Measurements from ENCODE around the gene YAF2. TPM values are rescaled to one million over a fixed set of nuclear protein-coding genes. Genes with fewer than 3 reads are reported as not detected.
"Not testable (repeated sequence)": the region's sequence is repeated elsewhere in the genome, so short reads cannot be mapped to it uniquely, and the experiment has no call there.

The YAF2 gene
- total RNA-seq, 1 donor from 2014 or later = 40.6 TPM

GRCh38 chr12:42213023-42213422, 25.0 kb downstream of the YAF2 start:
- no peak overlapping the region for H3K4me3 Mint-ChIP-seq (ENCODE audit: low read depth)
- no peaks in the 10 kb centered on the region for H3K9me3 Mint-ChIP-seq
- H3K4me1 Mint-ChIP-seq (ENCODE audit: low read depth) = peaks cover 15% of the 10 kb centered on the region
- intact Hi-C loops (cut with micrococcal nuclease) = no loop called here
- no peak for DNase-seq (ENCODE audit: low spot score)
- H3K36me3 Mint-ChIP-seq (ENCODE audit: low read depth) = peaks cover 10% of the 10 kb centered on the region
- H3K27me3 Mint-ChIP-seq (ENCODE audit: low read depth) = no peaks in the 10 kb centered on the region
- no peak overlapping the region for H3K27ac Mint-ChIP-seq

DNA sequence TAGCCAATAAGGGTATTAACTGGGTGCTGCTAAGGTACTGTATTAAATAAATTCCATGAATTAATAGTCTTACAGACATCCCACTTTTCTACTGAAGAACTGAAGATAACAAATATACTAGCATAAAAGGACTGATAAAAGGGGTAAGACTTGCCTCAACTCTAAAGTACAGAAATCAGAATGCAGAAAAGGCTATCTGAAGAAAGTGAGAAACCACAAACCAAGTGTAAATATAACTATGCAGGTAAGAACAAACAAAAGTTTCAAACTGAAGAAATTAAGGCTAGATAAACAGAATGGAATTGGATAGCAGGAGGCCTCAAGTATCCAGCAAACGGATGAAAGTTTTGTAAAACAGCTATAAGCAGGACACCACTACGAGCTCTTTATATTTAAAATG, 29.5 kb downstream of the YAF2 start:
- H3K27ac Mint-ChIP-seq = no peak overlapping the region
- H3K4me3 Mint-ChIP-seq (ENCODE audit: low read depth) = no peak overlapping the region
- peaks cover 8% of the 10 kb centered on the region for H3K4me1 Mint-ChIP-seq (ENCODE audit: low read depth)

DNA sequence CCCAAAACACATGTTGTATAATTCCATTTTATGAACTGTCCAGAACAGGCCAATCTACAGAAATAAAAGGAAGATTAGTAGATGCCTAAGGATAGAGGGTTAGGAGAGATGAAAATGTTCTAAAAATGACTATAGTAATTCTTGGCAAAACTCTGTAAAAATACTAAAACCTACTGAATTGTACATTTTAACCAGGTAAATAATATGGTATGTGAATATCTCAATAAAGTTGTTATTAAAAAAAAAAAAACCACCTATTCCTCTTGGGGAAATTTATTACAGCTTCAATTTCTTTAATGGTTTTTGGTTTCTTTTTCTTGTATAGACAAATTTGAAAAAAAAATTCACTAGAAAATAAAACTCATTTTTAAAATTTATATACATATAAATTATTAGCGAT, 33.2 kb downstream of the YAF2 start:
- intact Hi-C loops (cut with micrococcal nuclease) = no loop called here
- Mint-ChIP-seq H3K9me3 (no peaks in the 10 kb centered on the region), H3K4me1 (ENCODE audit: low read depth) (peaks cover 6% of the 10 kb centered on the region), H3K4me3 (ENCODE audit: low read depth) (no peak overlapping the region), H3K27me3 (ENCODE audit: low read depth) (no peaks in the 10 kb centered on the region), H3K27ac (no peak overlapping the region), H3K36me3 (ENCODE audit: low read depth) (peaks cover 41% of the 10 kb centered on the region)
- DNase-seq (ENCODE audit: low spot score) = no peak

More for the DNA sequence above, 29.5 kb downstream of the YAF2 start:
- H3K27me3 Mint-ChIP-seq (ENCODE audit: low read depth) = no peaks in the 10 kb centered on the region
- DNase-seq (ENCODE audit: low spot score) = no peak
- peaks cover 31% of the 10 kb centered on the region for H3K36me3 Mint-ChIP-seq (ENCODE audit: low read depth)
- no peaks in the 10 kb centered on the region for H3K9me3 Mint-ChIP-seq
- intact Hi-C loops (cut with micrococcal nuclease) = no loop called here

GRCh38 chr12:42204362-42204761, 33.7 kb downstream of the YAF2 start:
- Mint-ChIP-seq H3K4me3 (ENCODE audit: low read depth) (no peak overlapping the region), H3K4me1 (ENCODE audit: low read depth) (peaks cover 6% of the 10 kb centered on the region), H3K27ac (no peak overlapping the region), H3K9me3 (no peaks in the 10 kb centered on the region), H3K27me3 (ENCODE audit: low read depth) (no peaks in the 10 kb centered on the region), H3K36me3 (ENCODE audit: low read depth) (peaks cover 41% of the 10 kb centered on the region)
- no peak for DNase-seq (ENCODE audit: low spot score)
- intact Hi-C loops (cut with micrococcal nuclease) = no loop called here

DNA sequence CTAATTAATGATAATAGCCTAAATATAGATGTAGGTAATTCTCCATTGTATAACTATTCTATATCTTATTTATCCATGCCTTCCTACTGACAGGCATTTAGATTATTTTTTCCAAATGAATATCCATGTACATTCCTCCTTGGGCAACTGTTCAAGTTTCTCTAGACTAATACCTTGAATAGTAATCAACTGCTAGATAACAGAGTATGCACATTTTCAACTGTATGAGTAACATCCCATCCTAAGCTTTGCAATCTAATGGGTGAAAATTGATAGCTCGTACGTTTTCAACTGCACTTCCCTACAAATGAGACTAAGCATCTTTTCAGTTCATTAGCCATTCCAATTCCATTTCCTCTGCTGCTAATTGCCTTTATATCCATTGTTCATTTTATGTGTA, 37.0 kb downstream of the YAF2 start:
- H3K9me3 Mint-ChIP-seq = no peaks in the 10 kb centered on the region
- intact Hi-C loops (cut with micrococcal nuclease) = no loop called here

DNA sequence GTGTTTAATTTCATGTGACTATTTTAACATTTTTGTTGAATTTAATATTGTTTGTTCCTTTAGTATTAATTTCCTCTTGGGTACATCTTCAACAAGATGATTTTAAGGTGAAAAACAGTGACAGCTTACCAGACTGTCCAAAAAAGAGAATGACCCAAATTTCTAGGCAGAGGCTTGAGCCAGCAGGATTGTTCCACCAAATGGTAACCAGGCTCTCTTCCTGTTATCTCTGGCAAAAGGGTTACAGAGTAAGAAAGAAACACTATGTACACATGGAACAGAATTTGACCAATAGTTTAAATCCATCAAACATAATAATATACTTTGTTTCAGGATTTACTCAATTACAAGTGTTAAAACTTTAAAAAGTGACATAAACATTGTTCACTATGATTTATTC, 39.0 kb downstream of the YAF2 start:
- intact Hi-C loops (cut with micrococcal nuclease) = no loop called here
- no peaks in the 10 kb centered on the region for H3K4me1 Mint-ChIP-seq (ENCODE audit: low read depth)

More for the DNA sequence above, 37.0 kb downstream of the YAF2 start:
- no peak overlapping the region for H3K4me3 Mint-ChIP-seq (ENCODE audit: low read depth)
- no peaks in the 10 kb centered on the region for H3K4me1 Mint-ChIP-seq (ENCODE audit: low read depth)
- H3K27ac Mint-ChIP-seq = no peak overlapping the region
- H3K27me3 Mint-ChIP-seq (ENCODE audit: low read depth) = no peaks in the 10 kb centered on the region
- no peak for DNase-seq (ENCODE audit: low spot score)
- peaks cover 44% of the 10 kb centered on the region for H3K36me3 Mint-ChIP-seq (ENCODE audit: low read depth)

GRCh38 chr12:42196723-42197603, 41.1 kb downstream of the YAF2 start:
- Mint-ChIP-seq H3K27me3 (ENCODE audit: low read depth) (no peaks in the 10 kb centered on the region), H3K36me3 (ENCODE audit: low read depth) (peaks cover 31% of the 10 kb centered on the region), H3K9me3 (no peaks in the 10 kb centered on the region), H3K4me3 (ENCODE audit: low read depth) (no peak overlapping the region), H3K27ac (no peak overlapping the region), H3K4me1 (ENCODE audit: low read depth) (no peaks in the 10 kb centered on the region)
- intact Hi-C loops (cut with micrococcal nuclease) = no loop called here
- DNase-seq (ENCODE audit: low spot score) = no peak

More for the DNA sequence above, 39.0 kb downstream of the YAF2 start:
- Mint-ChIP-seq H3K36me3 (ENCODE audit: low read depth) (peaks cover 38% of the 10 kb centered on the region), H3K27ac (no peak overlapping the region), H3K9me3 (no peaks in the 10 kb centered on the region), H3K4me3 (ENCODE audit: low read depth) (no peak overlapping the region), H3K27me3 (ENCODE audit: low read depth) (no peaks in the 10 kb centered on the region)
- DNase-seq (ENCODE audit: low spot score) = no peak

DNA sequence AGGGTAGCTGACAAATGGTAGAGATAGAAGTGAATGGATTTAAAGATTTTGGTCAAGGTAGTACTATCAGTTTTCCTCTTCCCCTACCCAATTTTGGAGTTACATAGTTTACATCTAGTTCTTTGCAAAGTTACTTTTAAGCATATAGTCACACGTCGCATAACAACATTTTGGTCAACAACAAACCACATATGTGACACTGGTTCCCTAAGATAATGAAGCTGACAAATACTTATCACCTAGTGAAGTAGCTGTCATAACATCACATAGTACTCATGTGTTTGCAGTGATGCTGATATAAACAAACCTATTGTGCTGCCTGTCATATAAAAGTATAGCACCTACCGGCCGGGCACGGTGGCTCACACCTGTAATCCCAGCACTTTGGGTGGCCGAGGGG, 45.4 kb downstream of the YAF2 start:
- Mint-ChIP-seq H3K9me3 (no peaks in the 10 kb centered on the region), H3K4me3 (ENCODE audit: low read depth) (no peak overlapping the region), H3K27ac (no peak overlapping the region), H3K27me3 (ENCODE audit: low read depth) (no peaks in the 10 kb centered on the region), H3K36me3 (ENCODE audit: low read depth) (peaks cover 26% of the 10 kb centered on the region), H3K4me1 (ENCODE audit: low read depth) (peaks cover 3% of the 10 kb centered on the region)
- DNase-seq (ENCODE audit: low spot score) = no peak
- intact Hi-C loops (cut with micrococcal nuclease) = no loop called here

GRCh38 chr12:42192258-42192657, 45.8 kb downstream of the YAF2 start:
- intact Hi-C loops (cut with micrococcal nuclease) = no loop called here
- Mint-ChIP-seq H3K4me3 (ENCODE audit: low read depth) (no peak overlapping the region), H3K27me3 (ENCODE audit: low read depth) (no peaks in the 10 kb centered on the region), H3K4me1 (ENCODE audit: low read depth) (peaks cover 3% of the 10 kb centered on the region), H3K27ac (no peak overlapping the region), H3K9me3 (no peaks in the 10 kb centered on the region), H3K36me3 (ENCODE audit: low read depth) (peaks cover 23% of the 10 kb centered on the region)
- DNase-seq (ENCODE audit: low spot score) = no peak

- Mint-ChIP-seq H3K27me3 (ENCODE audit: low read depth) (no peaks in the 10 kb centered on the region), H3K27ac (no peak overlapping the region), H3K4me3 (ENCODE audit: low read depth) (no peak overlapping the region), H3K4me1 (ENCODE audit: low read depth) (peaks cover 3% of the 10 kb centered on the region), H3K9me3 (no peaks in the 10 kb centered on the region), H3K36me3 (ENCODE audit: low read depth) (peaks cover 15% of the 10 kb centered on the region)
- no peak for DNase-seq (ENCODE audit: low spot score)
- intact Hi-C loops (cut with micrococcal nuclease) = no loop called here
Observed at GRCh38 chr12:42190376-42190775, 47.7 kb downstream of the YAF2 start.

DNA sequence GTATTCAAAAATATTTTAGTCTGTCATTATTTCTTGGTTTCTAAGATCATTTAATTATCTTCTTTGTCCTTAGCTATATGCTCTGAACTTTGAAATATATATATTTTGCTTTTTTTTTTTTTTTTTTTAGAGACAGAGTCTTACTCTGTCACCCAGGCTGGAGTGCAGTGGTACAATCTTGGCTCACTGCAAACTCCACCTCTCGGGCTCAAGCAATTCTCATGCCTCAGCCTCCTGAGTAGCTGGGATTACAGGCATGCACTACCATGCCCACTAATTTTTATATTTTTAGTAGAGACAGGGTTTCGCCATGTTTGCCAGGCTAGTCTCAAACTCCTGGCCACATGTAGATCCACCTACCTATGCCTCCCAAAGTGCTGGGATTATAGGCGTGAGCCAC, 49.8 kb downstream of the YAF2 start:
- peaks cover 29% of the 10 kb centered on the region for H3K36me3 Mint-ChIP-seq (ENCODE audit: low read depth)
- DNase-seq (ENCODE audit: low spot score); H3K27me3 Mint-ChIP-seq (ENCODE audit: low read depth); H3K4me3 Mint-ChIP-seq (ENCODE audit: low read depth); H3K9me3 Mint-ChIP-seq; intact Hi-C loops (cut with micrococcal nuclease); H3K4me1 Mint-ChIP-seq (ENCODE audit: low read depth); H3K27ac Mint-ChIP-seq: not testable (repeated sequence)

GRCh38 chr12:42187799-42188198, 50.2 kb downstream of the YAF2 start:
- Mint-ChIP-seq H3K27me3 (ENCODE audit: low read depth) (no peaks in the 10 kb centered on the region), H3K4me1 (ENCODE audit: low read depth) (peaks cover 3% of the 10 kb centered on the region), H3K27ac (no peak overlapping the region), H3K36me3 (ENCODE audit: low read depth) (peaks cover 31% of the 10 kb centered on the region), H3K4me3 (ENCODE audit: low read depth) (no peak overlapping the region), H3K9me3 (no peaks in the 10 kb centered on the region)
- intact Hi-C loops (cut with micrococcal nuclease) = no loop called here
- no peak for DNase-seq (ENCODE audit: low spot score)

DNA sequence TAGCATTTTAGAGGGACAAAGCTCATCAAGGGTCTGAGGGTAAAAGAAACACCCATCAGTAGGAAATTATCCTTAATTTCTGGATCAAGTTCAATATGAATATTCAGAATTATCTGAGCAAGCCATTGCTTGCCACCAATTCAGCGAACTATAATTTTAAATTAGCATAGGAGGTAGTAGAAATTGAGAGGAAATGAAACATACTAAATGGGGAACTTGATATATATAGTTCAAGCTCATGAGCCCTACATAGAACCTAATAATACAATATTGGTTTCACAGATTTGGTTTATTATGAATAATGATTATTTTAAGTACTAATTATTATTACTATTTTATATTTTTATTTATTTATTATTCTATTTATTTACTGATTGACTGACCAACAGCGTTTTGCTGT, 51.3 kb downstream of the YAF2 start:
- no peak for DNase-seq (ENCODE audit: low spot score)
- intact Hi-C loops (cut with micrococcal nuclease) = no loop called here

More for the DNA sequence above, 51.3 kb downstream of the YAF2 start:
- no peaks in the 10 kb centered on the region for H3K9me3 Mint-ChIP-seq
- H3K27ac Mint-ChIP-seq = no peak overlapping the region
- no peak overlapping the region for H3K4me3 Mint-ChIP-seq (ENCODE audit: low read depth)
- peaks cover 8% of the 10 kb centered on the region for H3K4me1 Mint-ChIP-seq (ENCODE audit: low read depth)
- no peaks in the 10 kb centered on the region for H3K27me3 Mint-ChIP-seq (ENCODE audit: low read depth)
- peaks cover 32% of the 10 kb centered on the region for H3K36me3 Mint-ChIP-seq (ENCODE audit: low read depth)
